GM23338 (cell line): ENCODE measurements around the gene PMVK. TPM values are rescaled to one million over a fixed set of nuclear protein-coding genes. Genes with fewer than 3 reads are reported as not detected.

Source experiments
- ATAC-seq: fragments of 200-7000 bp; cut with Tn5 transposase; 3 replicates; pipeline ENCODE4 v1.9.1; 2020
- DNase-seq: peaks from one replicate; pipeline ENCODE4 v3.0.0-alpha.2; 2015; ENCODE audit warnings: low spot score
- H2AFZ ChIP-seq: fragments of 200-600 bp; sonication (generic); 2 replicates; pipeline ENCODE4 v1.8.0; 2016; ENCODE audit warnings: antibody characterized with exemption, mild to moderate bottlenecking, moderate library complexity
- H3F3A ChIP-seq: fragments of 200-600 bp; sonication (generic); replicated peaks from 2 replicates; pipeline ENCODE4 v1.8.0; 2017; ENCODE audit warnings: antibody characterized with exemption, mixed run types, low read depth
- H3K27ac ChIP-seq: fragments of 200-600 bp; sonication (generic); 2 replicates; pipeline ENCODE4 v1.6.1; 2016; ENCODE audit warnings: low read depth
- H3K27me3 ChIP-seq: fragments of 200-600 bp; sonication (generic); 2 replicates; pipeline ENCODE4 v1.8.0; 2016; ENCODE audit warnings: mild to moderate bottlenecking, mixed run types, moderate library complexity; ENCODE audit not compliant: insufficient read depth
- H3K36me3 ChIP-seq: fragments of 200-600 bp; sonication (generic); 2 replicates; pipeline ENCODE4 v1.8.0; 2016; ENCODE audit warnings: mild to moderate bottlenecking; ENCODE audit not compliant: insufficient read depth
- H3K4me1 ChIP-seq: fragments of 200-600 bp; sonication (generic); 2 replicates; pipeline ENCODE4 v1.8.0; 2016; ENCODE audit warnings: mild to moderate bottlenecking, moderate library complexity; ENCODE audit not compliant: insufficient read depth
- H3K4me2 ChIP-seq: fragments of 200-600 bp; sonication (generic); 2 replicates; pipeline ENCODE4 v1.7.1; 2017; ENCODE audit warnings: mixed run types
- H3K4me3 ChIP-seq: fragments of 200-600 bp; sonication (generic); 2 replicates; pipeline ENCODE4 v1.6.1; 2016; ENCODE audit warnings: mixed run types
- H3K79me2 ChIP-seq: fragments of 200-600 bp; sonication (generic); replicated peaks from 2 replicates; pipeline ENCODE4 v1.8.0; 2017; ENCODE audit warnings: mild to moderate bottlenecking; ENCODE audit not compliant: insufficient read depth
- H3K9me2 ChIP-seq: fragments of 200-600 bp; sonication (generic); 2 replicates; pipeline ENCODE4 v1.8.0; 2017; ENCODE audit not compliant: insufficient read depth
- H4K20me1 ChIP-seq: fragments of 200-600 bp; sonication (generic); replicated peaks from 2 replicates; pipeline ENCODE4 v1.8.0; 2017; ENCODE audit warnings: mild to moderate bottlenecking; ENCODE audit not compliant: insufficient read depth
- H3K27ac Mint-ChIP-seq: 2 replicates; pipeline ENCODE4 v1.8.0; 2020; ENCODE audit warnings: inconsistent platforms, mild to moderate bottlenecking, moderate library complexity, mixed read lengths
- H3K27me3 Mint-ChIP-seq: 3 replicates; pipeline ENCODE4 v1.8.0; 2022; ENCODE audit warnings: low read depth, mild to moderate bottlenecking, moderate library complexity, mixed read lengths, inconsistent platforms; ENCODE audit not compliant: insufficient read depth, poor library complexity
- H3K36me3 Mint-ChIP-seq: 3 replicates; pipeline ENCODE4 v1.8.0; 2021; ENCODE audit warnings: low read depth, mild to moderate bottlenecking, inconsistent platforms, moderate library complexity, mixed read lengths
- H3K4me1 Mint-ChIP-seq: 3 replicates; pipeline ENCODE4 v1.8.0; 2020; ENCODE audit warnings: mild to moderate bottlenecking, inconsistent platforms, mixed read lengths
- H3K4me3 Mint-ChIP-seq: 3 replicates; pipeline ENCODE4 v1.8.0; 2021; ENCODE audit warnings: moderate library complexity, mild to moderate bottlenecking, inconsistent platforms, mixed read lengths
- H3K9me3 Mint-ChIP-seq: 3 replicates; pipeline ENCODE4 v1.8.0; 2020; ENCODE audit warnings: moderate library complexity, mild to moderate bottlenecking, inconsistent platforms, mixed read lengths
- CREB1 ChIP-seq: fragments of 250-450 bp; sonication (Bioruptor Pico); IDR thresholded peaks from 2 replicates; pipeline ENCODE4 v1.5.0; 2020; ENCODE audit warnings: low read depth, mild to moderate bottlenecking, moderate library complexity
- CTCF ChIP-seq, 2 experiments: fragments of 200-600 bp in 1 of 2; sonication (generic) in 1 of 2; conservative IDR thresholded peaks; 2 replicates each; pipeline versions ENCODE4 v1.5.1 to v1.6.1; 2016 to 2017; ENCODE audit warnings: antibody characterized with exemption in 2 of 2, low read depth in 2 of 2, mild to moderate bottlenecking in 2 of 2, moderate library complexity in 1 of 2
- ETS1 ChIP-seq: IDR thresholded peaks from 2 replicates; pipeline ENCODE4 v1.6.1; 2016; ENCODE audit warnings: antibody characterized with exemption
- EZH2 ChIP-seq: fragments of 200-600 bp; sonication (generic); IDR thresholded peaks from one replicate; pipeline ENCODE4 v1.8.0; 2017; ENCODE audit warnings: antibody characterized with exemption, mild to moderate bottlenecking, low read depth; ENCODE audit not compliant: unreplicated experiment
- EZH2phosphoT487 ChIP-seq: fragments of 200-600 bp; sonication (generic); IDR thresholded peaks from one replicate; pipeline ENCODE4 v1.8.1; 2018; ENCODE audit warnings: antibody characterized with exemption; ENCODE audit not compliant: unreplicated experiment
- JUNB ChIP-seq: IDR thresholded peaks from one replicate; pipeline ENCODE4 v1.6.1; 2016; ENCODE audit warnings: antibody characterized with exemption; ENCODE audit not compliant: unreplicated experiment
- NANOG ChIP-seq: IDR thresholded peaks from 2 replicates; pipeline ENCODE4 v1.6.1; 2016; ENCODE audit warnings: antibody characterized with exemption, borderline replicate concordance
- POLR2AphosphoS5 ChIP-seq: IDR thresholded peaks from 2 replicates; pipeline ENCODE4 v1.6.1; 2016; ENCODE audit warnings: antibody characterized with exemption, low read depth
- REST ChIP-seq: IDR thresholded peaks from one replicate; pipeline ENCODE4 v1.6.1; 2018; ENCODE audit warnings: antibody characterized with exemption; ENCODE audit not compliant: unreplicated experiment
- STAT1 ChIP-seq: IDR thresholded peaks from one replicate; pipeline ENCODE4 v1.6.1; 2016; ENCODE audit warnings: antibody characterized with exemption; ENCODE audit not compliant: unreplicated experiment
- ZNF114 ChIP-seq: fragments of 250-450 bp; sonication (Bioruptor Pico); IDR thresholded peaks from 2 replicates; pipeline ENCODE4 v1.5.0; 2020; ENCODE audit warnings: mild to moderate bottlenecking, moderate library complexity
- ZNF331 ChIP-seq: fragments of 250-450 bp; sonication (Bioruptor Pico); IDR thresholded peaks from 2 replicates; pipeline ENCODE4 v1.5.0; 2020; ENCODE audit warnings: low read depth, mild to moderate bottlenecking, moderate library complexity
- ZNF462 ChIP-seq: fragments of 250-450 bp; sonication (Bioruptor Pico); IDR thresholded peaks from 2 replicates; pipeline ENCODE4 v1.5.0; 2020; ENCODE audit warnings: mild to moderate bottlenecking, moderate library complexity
- polyA plus RNA-seq: library from polyadenylated mRNA; unstranded; fragments of >200 nt; fragmentation: Nextera tagmentation; extraction: Ambion mirVana; gene quantifications from 2 replicates; pipeline ENCODE4 v1.2.1, GENCODE V29; 2016
- total RNA-seq: library from RNA; depleted of rRNA; stranded (reverse); fragments of >200 nt; shearing (Covaris generic); gene quantifications from 2 replicates; pipeline ENCODE4 v1.2.3, GENCODE V29; 2014

Gene PMVK
- total and polyA plus RNA-seq, 2 experiments from 2014 or later = 8.1 to 25.0 TPM

- Histone ChIP-seq H2AFZ (no peak overlapping the region), H3K36me3 (no peaks in the 10 kb centered on the region), H4K20me1 (no peaks in the 10 kb centered on the region), H3F3A (no peaks in the 10 kb centered on the region), H3K27ac (no peak overlapping the region), H3K4me1 (no peaks in the 10 kb centered on the region), H3K79me2 (no peaks in the 10 kb centered on the region), H3K4me2 (no peak overlapping the region), H3K4me3 (no peak overlapping the region), H3K9me2 (no peaks in the 10 kb centered on the region), H3K27me3 (no peaks in the 10 kb centered on the region)
- no peaks in the 10 kb centered on the region for H3K36me3 Mint-ChIP-seq
- H3K4me1 Mint-ChIP-seq = no peaks in the 10 kb centered on the region
- H3K27ac Mint-ChIP-seq = no peak overlapping the region
- peaks cover 2% of the 10 kb centered on the region for H3K27me3 Mint-ChIP-seq
- ATAC-seq (no peak), DNase-seq (no peak)
- H3K4me3 Mint-ChIP-seq = no peak overlapping the region
- H3K9me3 Mint-ChIP-seq = peaks cover 3% of the 10 kb centered on the region; the same call in 2 of the 3 replicates
- TF ChIP-seq ZNF331 (CRISPR knock-in tag) (no peak), STAT1 (no peak), REST (no peak), ZNF114 (CRISPR knock-in tag) (no peak), EZH2 (no peak), ZNF462 (CRISPR knock-in tag) (no peak), NANOG (no peak), POLR2AphosphoS5 (no peak), EZH2phosphoT487 (no peak), ETS1 (no peak), CREB1 (CRISPR knock-in tag) (no peak), JUNB (no peak), CTCF (conservative IDR thresholded peaks at IDR 0.05; ENCODE audit: low read depth in 2 of 2) (no peak)
These were observed 34.9 kb downstream of the PMVK start for GRCh38 chr1:154901591-154901990.
